OCI-LY3 (cell line): ENCODE data around the gene RTN4RL1.

Source experiments
- H2AFZ ChIP-seq: fragments of 200-600, 300-600 bp; shearing (Covaris generic); 2 replicates; pipeline ENCODE4 v1.6.0; 2014; ENCODE audit warnings: antibody characterized with exemption, low read depth, low read length
- H3K27ac ChIP-seq: fragments of 200-600, 300-600 bp; sonication (generic); 2 replicates; pipeline ENCODE4 v1.5.1; 2014; ENCODE audit warnings: mild to moderate bottlenecking, low read length, moderate library complexity, mixed read lengths
- H3K27me3 ChIP-seq: fragments of 200-600, 300-600 bp; sonication (generic); 2 replicates; pipeline ENCODE4 v1.6.1; 2014; ENCODE audit warnings: low read depth, low read length, mixed read lengths
- H3K36me3 ChIP-seq: fragments of 200-600, 300-600 bp; sonication (generic); replicated peaks from 2 replicates; pipeline ENCODE3; 2014; ENCODE audit warnings: low read depth, low read length, mixed read lengths
- H3K4me1 ChIP-seq: fragments of 300-600, 200-600 bp; sonication (generic); 2 replicates; pipeline ENCODE4 v1.6.1; 2014; ENCODE audit warnings: low read length, mixed read lengths
- H3K4me2 ChIP-seq: fragments of 200-600, 300-600 bp; sonication (generic); 2 replicates; pipeline ENCODE4 v1.6.1; 2014; ENCODE audit warnings: low read length, mixed read lengths
- H3K4me3 ChIP-seq: fragments of 300-600, 200-600 bp; sonication (generic); 2 replicates; pipeline ENCODE4 v1.5.1; 2014; ENCODE audit warnings: antibody characterized with exemption, mild to moderate bottlenecking, low read length, moderate library complexity
- H3K79me2 ChIP-seq: fragments of 300-600, 200-600 bp; shearing (Covaris generic); 2 replicates; pipeline ENCODE4 v1.6.1; 2014; ENCODE audit warnings: mild to moderate bottlenecking, low read length, mixed read lengths
- H3K9ac ChIP-seq: fragments of 300-600, 200-600 bp; shearing (Covaris generic); 2 replicates; pipeline ENCODE4 v1.6.0; 2014; ENCODE audit warnings: mild to moderate bottlenecking, low read length, moderate library complexity
- H3K9me3 ChIP-seq: fragments of 200-600, 300-600 bp; shearing (Covaris generic); 2 replicates; pipeline ENCODE4 v1.6.1; 2014; ENCODE audit warnings: low read length, mixed read lengths; ENCODE audit not compliant: insufficient read depth
- H4K20me1 ChIP-seq: fragments of 200-600, 300-600 bp; sonication (generic); 2 replicates; pipeline ENCODE4 v1.6.1; 2016; ENCODE audit warnings: low read length, mixed read lengths; ENCODE audit not compliant: insufficient read depth
- EZH2phosphoT487 ChIP-seq: fragments of 200-600 bp; shearing (Covaris generic); IDR thresholded peaks from 2 replicates; pipeline ENCODE4 v1.6.1; 2018; ENCODE audit warnings: antibody characterized with exemption, mixed run types, low read depth
- TF ChIP-seq, protein P1 (sequence below): fragments of 200-600, 300-600 bp; sonication (generic); IDR thresholded peaks from 2 replicates; pipeline ENCODE4 v1.5.1; 2014; ENCODE audit warnings: antibody characterized with exemption, low read length, low read depth

The RTN4RL1 gene

DNA sequence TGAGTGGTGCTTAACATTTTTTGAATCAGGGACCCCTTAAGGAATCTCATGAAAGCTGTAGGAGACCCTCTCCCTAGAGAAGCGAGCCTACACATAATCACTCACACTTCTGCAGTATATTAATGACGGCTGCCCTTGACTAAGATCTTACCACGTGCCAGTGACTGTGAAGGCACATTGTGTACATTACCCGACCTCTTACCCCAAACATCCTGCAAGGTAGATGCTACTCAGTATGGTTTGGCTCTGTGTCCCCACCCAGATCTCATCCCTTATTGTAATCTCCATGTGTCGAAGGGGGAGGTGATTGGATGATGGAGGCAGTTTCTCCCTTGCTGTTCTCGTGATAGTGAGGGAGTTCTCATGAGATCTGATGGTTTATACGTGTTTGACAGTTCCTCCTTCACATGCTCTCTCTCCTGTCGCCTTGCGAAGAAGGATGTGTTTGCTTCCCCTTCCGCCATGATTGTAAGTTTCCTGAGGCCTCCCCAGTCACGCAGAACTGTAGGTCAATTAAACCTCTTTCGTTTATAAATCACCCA, 54.2 kb downstream of the RTN4RL1 start:
- no peak overlapping the region for H3K4me2 ChIP-seq
- H4K20me1 ChIP-seq, result no peaks in the 10 kb centered on the region
- no peaks in the 10 kb centered on the region for H3K79me2 ChIP-seq
- H3K4me3 ChIP-seq, result no peak overlapping the region
- TF ChIP-seq EZH2phosphoT487, result no peak
- TF ChIP-seq, protein P1, sequence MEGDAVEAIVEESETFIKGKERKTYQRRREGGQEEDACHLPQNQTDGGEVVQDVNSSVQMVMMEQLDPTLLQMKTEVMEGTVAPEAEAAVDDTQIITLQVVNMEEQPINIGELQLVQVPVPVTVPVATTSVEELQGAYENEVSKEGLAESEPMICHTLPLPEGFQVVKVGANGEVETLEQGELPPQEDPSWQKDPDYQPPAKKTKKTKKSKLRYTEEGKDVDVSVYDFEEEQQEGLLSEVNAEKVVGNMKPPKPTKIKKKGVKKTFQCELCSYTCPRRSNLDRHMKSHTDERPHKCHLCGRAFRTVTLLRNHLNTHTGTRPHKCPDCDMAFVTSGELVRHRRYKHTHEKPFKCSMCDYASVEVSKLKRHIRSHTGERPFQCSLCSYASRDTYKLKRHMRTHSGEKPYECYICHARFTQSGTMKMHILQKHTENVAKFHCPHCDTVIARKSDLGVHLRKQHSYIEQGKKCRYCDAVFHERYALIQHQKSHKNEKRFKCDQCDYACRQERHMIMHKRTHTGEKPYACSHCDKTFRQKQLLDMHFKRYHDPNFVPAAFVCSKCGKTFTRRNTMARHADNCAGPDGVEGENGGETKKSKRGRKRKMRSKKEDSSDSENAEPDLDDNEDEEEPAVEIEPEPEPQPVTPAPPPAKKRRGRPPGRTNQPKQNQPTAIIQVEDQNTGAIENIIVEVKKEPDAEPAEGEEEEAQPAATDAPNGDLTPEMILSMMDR, result no peak
- H3K27ac ChIP-seq, result no peak overlapping the region
- no peaks in the 10 kb centered on the region for H3K27me3 ChIP-seq
- peaks cover 17% of the 10 kb centered on the region for H3K4me1 ChIP-seq
- H3K36me3 ChIP-seq, result no peaks in the 10 kb centered on the region
- H2AFZ ChIP-seq, result no peak overlapping the region
- no peaks in the 10 kb centered on the region for H3K9me3 ChIP-seq
- H3K9ac ChIP-seq, result no peak overlapping the region

DNA sequence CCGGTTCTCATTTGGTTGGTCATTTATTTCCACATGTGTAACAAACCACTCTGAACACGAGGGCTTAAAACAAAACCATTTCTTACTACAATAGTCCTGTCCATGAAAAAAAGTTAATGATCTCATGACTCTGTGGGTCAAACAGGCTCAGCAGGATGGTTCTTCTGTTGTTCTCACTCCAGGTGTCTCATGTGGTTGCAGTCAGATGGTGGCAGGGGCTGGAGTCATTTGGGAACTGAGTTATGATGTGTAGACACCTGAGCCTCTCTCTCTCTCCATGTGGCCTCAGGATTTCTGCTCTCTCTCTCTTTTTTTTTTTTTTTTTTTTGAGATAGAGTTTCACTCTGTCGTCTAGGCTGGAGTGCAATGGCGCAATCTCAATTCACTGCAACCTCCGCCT, 55.4 kb downstream of the RTN4RL1 start:
- TF ChIP-seq, protein P1, result no peak
- TF ChIP-seq EZH2phosphoT487, result no peak
- Histone ChIP-seq H3K9me3 (no peaks in the 10 kb centered on the region), H3K27me3 (no peaks in the 10 kb centered on the region), H2AFZ (no peak overlapping the region), H3K4me2 (no peak overlapping the region), H3K9ac (no peak overlapping the region), H3K4me1 (peaks cover 7% of the 10 kb centered on the region; the same call in 1 of the 2 replicates), H3K4me3 (no peak overlapping the region), H3K79me2 (no peaks in the 10 kb centered on the region), H3K36me3 (no peaks in the 10 kb centered on the region), H3K27ac (no peak overlapping the region), H4K20me1 (no peaks in the 10 kb centered on the region)

- H3K79me2 ChIP-seq, result no peaks in the 10 kb centered on the region
- no peak overlapping the region for H2AFZ ChIP-seq
- no peaks in the 10 kb centered on the region for H3K27me3 ChIP-seq
- no peak overlapping the region for H3K9ac ChIP-seq
- H3K9me3 ChIP-seq, result no peaks in the 10 kb centered on the region
- H4K20me1 ChIP-seq, result no peaks in the 10 kb centered on the region
- no peaks in the 10 kb centered on the region for H3K36me3 ChIP-seq
- H3K4me2 ChIP-seq, result no peak overlapping the region
- TF ChIP-seq, protein P1, result no peak
- no peak for TF ChIP-seq EZH2phosphoT487
- H3K27ac ChIP-seq, result no peak overlapping the region
- H3K4me1 ChIP-seq, result no peaks in the 10 kb centered on the region
- H3K4me3 ChIP-seq, result no peak overlapping the region
Observed at GRCh38 chr17:1967213-1967612, 57.9 kb downstream of the RTN4RL1 start.

DNA sequence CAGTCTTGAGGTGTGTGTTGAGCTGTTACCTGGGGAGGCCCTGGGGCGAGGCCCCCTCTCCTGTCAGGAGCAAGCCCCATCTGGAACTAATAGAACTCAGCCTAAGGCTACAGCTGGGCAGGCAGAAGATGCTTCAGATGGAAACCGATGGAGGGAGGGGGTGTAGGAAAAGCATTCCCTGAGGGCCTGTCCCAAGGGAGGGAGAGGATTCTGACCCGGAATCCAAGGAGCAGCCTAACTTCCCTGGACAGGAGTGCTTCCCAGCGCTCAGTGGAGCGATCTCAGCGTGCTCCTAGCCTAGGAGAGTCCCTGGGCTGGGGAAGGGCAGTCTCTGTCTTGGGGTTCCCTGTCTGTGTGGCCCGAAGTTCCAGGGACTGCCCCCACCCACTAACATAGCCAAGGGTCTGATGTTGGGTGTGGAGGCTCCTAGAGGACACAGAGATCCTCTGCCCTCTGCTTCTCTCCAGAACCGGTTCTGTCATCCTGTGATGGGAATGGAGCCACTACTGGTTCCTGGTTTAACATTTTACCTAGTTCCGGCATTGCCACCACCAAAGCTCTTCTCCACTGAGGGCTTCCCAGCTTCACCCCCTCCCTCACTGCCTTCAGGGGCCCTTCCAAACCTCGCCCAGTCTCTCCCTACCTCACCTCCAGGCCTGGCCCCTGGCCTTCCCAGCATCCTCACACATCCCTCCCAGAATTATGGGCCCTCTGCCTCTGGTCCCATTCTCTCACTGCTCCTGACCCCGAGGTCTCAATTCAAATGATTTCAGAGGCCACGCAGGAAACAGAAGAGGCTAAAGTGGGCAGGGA, 58.7 kb downstream of the RTN4RL1 start:
- no peaks in the 10 kb centered on the region for H3K79me2 ChIP-seq
- no peaks in the 10 kb centered on the region for H4K20me1 ChIP-seq
- H2AFZ ChIP-seq, result no peak overlapping the region
- no peak overlapping the region for H3K4me2 ChIP-seq
- TF ChIP-seq EZH2phosphoT487, result no peak
- TF ChIP-seq, protein P1, result no peak
- H3K9ac ChIP-seq, result no peak overlapping the region
- H3K27me3 ChIP-seq, result no peaks in the 10 kb centered on the region
- no peak overlapping the region for H3K27ac ChIP-seq
- H3K4me3 ChIP-seq, result no peak overlapping the region
- H3K9me3 ChIP-seq, result no peaks in the 10 kb centered on the region
- H3K4me1 ChIP-seq, result no peaks in the 10 kb centered on the region
- H3K36me3 ChIP-seq, result no peaks in the 10 kb centered on the region
